ENCODE results near the gene FRAT2. TPM values are rescaled to one million over a fixed set of nuclear protein-coding genes. Genes with fewer than 3 reads are reported as not detected.

FRAT2 gene
- total RNA-seq, 1 experiment from 2014 or later, result 16.7 TPM

DNA sequence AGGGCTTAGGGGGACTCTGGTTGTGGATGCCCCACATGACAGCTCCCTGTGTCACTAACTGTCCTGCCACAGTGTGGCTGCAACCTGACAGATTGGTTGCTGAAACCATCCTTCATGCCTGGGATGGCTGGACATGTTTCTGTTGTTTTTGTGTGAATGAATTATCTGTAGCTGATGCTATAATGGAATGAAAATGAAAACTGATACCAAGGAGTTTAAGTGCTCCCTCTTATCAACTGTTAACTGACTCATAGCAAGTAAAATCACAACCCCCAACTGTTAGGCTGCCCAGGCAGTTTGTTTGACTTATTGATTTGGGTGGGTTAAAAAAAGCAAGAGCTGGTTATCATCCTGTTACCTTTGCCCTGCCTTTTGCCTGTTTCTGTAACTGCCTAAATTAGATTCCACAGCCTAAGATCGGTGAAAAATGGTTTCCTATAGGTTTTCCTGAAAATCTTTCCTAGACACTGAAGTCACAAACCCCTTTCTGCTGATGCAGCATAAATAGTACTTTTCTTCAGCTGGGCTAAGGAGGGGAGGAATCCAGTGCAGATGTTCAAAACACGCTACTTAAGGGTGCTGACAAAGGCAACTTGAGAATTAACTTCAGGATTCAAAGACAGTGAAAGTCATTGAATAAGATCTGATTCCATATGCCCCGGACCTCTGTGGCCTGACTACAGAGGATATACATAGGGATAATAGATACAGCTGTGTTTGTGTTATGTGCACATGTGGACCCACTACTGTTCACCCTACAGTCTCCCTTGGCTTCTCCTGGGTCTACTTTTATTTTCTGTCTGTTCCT lies 5.7 kb downstream of the FRAT2 start:
- POLR2A ChIA-PET, result interaction anchor here (0.6 to 1.6 kb wide), 3 partner anchors 38 to 76 kb away, joined by 3 to 10 read pairs (median 3); no protein-coding TSS in a partner anchor
- in situ Hi-C loops (cut with HindIII; ENCODE audit: low pct_unique_long_range_greater_than_20kb, low sequenced_read_pairs), result no loop called here
- Histone ChIP-seq H3K27me3 (ENCODE audit: control insufficient read depth, insufficient read depth, low read length) (no peaks in the 10 kb centered on the region), H3K9me3 (ENCODE audit: control insufficient read depth, insufficient read depth, low read depth, low read length) (no peaks in the 10 kb centered on the region), H3K27ac (ENCODE audit: low read length) (peak overlapping the region; percentile 81), H3K36me3 (ENCODE audit: control insufficient read depth, insufficient read depth, low read length) (no peaks in the 10 kb centered on the region), H3K4me3 (ENCODE audit: low read depth in 2 of 2, low read length in 2 of 2) (no peak overlapping the region), H3K4me1 (ENCODE audit: control insufficient read depth, insufficient read depth, low read length) (peaks cover 65% of the 10 kb centered on the region)
- intact Hi-C loops (cut with micrococcal nuclease; ENCODE audit: unreplicated experiment), result loop anchor here (5.0 kb wide), 1 partner anchor 52 kb away; no protein-coding TSS in a partner anchor
- TF ChIP-seq, protein P1, sequence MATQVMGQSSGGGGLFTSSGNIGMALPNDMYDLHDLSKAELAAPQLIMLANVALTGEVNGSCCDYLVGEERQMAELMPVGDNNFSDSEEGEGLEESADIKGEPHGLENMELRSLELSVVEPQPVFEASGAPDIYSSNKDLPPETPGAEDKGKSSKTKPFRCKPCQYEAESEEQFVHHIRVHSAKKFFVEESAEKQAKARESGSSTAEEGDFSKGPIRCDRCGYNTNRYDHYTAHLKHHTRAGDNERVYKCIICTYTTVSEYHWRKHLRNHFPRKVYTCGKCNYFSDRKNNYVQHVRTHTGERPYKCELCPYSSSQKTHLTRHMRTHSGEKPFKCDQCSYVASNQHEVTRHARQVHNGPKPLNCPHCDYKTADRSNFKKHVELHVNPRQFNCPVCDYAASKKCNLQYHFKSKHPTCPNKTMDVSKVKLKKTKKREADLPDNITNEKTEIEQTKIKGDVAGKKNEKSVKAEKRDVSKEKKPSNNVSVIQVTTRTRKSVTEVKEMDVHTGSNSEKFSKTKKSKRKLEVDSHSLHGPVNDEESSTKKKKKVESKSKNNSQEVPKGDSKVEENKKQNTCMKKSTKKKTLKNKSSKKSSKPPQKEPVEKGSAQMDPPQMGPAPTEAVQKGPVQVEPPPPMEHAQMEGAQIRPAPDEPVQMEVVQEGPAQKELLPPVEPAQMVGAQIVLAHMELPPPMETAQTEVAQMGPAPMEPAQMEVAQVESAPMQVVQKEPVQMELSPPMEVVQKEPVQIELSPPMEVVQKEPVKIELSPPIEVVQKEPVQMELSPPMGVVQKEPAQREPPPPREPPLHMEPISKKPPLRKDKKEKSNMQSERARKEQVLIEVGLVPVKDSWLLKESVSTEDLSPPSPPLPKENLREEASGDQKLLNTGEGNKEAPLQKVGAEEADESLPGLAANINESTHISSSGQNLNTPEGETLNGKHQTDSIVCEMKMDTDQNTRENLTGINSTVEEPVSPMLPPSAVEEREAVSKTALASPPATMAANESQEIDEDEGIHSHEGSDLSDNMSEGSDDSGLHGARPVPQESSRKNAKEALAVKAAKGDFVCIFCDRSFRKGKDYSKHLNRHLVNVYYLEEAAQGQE (IDR thresholded peaks at IDR 0.05; ENCODE audit: insufficient read depth in 1 of 2, low read depth in 2 of 2, low read length in 1 of 2), result no peak
- TF ChIP-seq SIN3A (IDR thresholded peaks at IDR 0.05; ENCODE audit: borderline replicate concordance, insufficient read depth, low read depth, low read length) (no peak), CTCF (IDR thresholded peaks at IDR 0.05) (no peak), POLR2AphosphoS5 (IDR thresholded peaks at IDR 0.05; ENCODE audit: low read depth, low read length) (peak; percentile 76; the same call in 1 of the 2 replicates), TCF7L2 (IDR thresholded peaks at IDR 0.05; ENCODE audit: low read depth, low read length) (no peak)
- BruUV-seq (replicated peaks), result no TSS peak
- ATAC-seq (peak; percentile 18), DNase-seq (ENCODE audit: low read depth, low spot score) (no peak)
- CTCF ChIA-PET, result interaction anchor here (0.7 kb wide), 1 partner anchor 50 kb away, joined by 7 read pairs; no protein-coding TSS in a partner anchor

- BruUV-seq (replicated peaks), result no TSS peak
- H3K9me3 ChIP-seq (ENCODE audit: control insufficient read depth, insufficient read depth, low read depth, low read length), result no peaks in the 10 kb centered on the region
- peak; percentile 81 for ATAC-seq
These were observed 6.9 kb downstream of the FRAT2 start for GRCh38 chr10:97327348-97328294.

More at GRCh38 chr10:97327348-97328294, 6.9 kb downstream of the FRAT2 start:
- Histone ChIP-seq H3K36me3 (ENCODE audit: control insufficient read depth, insufficient read depth, low read length) (no peaks in the 10 kb centered on the region), H3K4me3 (ENCODE audit: low read depth in 2 of 2, low read length in 2 of 2) (no peak overlapping the region), H3K27me3 (ENCODE audit: control insufficient read depth, insufficient read depth, low read length) (no peaks in the 10 kb centered on the region), H3K4me1 (ENCODE audit: control insufficient read depth, insufficient read depth, low read length) (peaks cover 72% of the 10 kb centered on the region), H3K27ac (ENCODE audit: low read length) (peak overlapping the region; percentile 81)
- ChIA-PET POLR2A (interaction anchor here (0.6 to 1.6 kb wide), 8 partner anchors 9 to 202 kb away, joined by 3 to 6 read pairs (median 4); partner anchors contain the start of gene FRAT1), CTCF (interaction anchor here (0.6 to 1.1 kb wide), 2 partner anchors 49 to 55 kb away, joined by 5 to 13 read pairs; no protein-coding TSS in a partner anchor)
- TF ChIP-seq POLR2AphosphoS5 (IDR thresholded peaks at IDR 0.05; ENCODE audit: low read depth, low read length) (peak; percentile 75; the same call in 1 of the 2 replicates), SIN3A (IDR thresholded peaks at IDR 0.05; ENCODE audit: borderline replicate concordance, insufficient read depth, low read depth, low read length) (no peak; the same call in 1 of the 2 replicates), TCF7L2 (IDR thresholded peaks at IDR 0.05; ENCODE audit: low read depth, low read length) (peak; percentile 43), CTCF (IDR thresholded peaks at IDR 0.05) (no peak)
- TF ChIP-seq, protein P1 (IDR thresholded peaks at IDR 0.05; ENCODE audit: insufficient read depth in 1 of 2, low read depth in 2 of 2, low read length in 1 of 2), result no peak
- intact Hi-C loops (cut with micrococcal nuclease; ENCODE audit: unreplicated experiment), result loop anchor here (5.0 kb wide), 1 partner anchor 50 kb away; no protein-coding TSS in a partner anchor
- in situ Hi-C loops (cut with HindIII; ENCODE audit: low pct_unique_long_range_greater_than_20kb, low sequenced_read_pairs), result no loop called here
- no peak for DNase-seq (ENCODE audit: low read depth, low spot score)
